A673 (cell line): Measurements from ENCODE around the gene MDH1B. TPM values are rescaled to one million over a fixed set of nuclear protein-coding genes. Genes with fewer than 3 reads are reported as not detected.

Experiments
- BruUV-seq: library from RNA; stranded (reverse); fragments of 400-500 nt; replicated peaks from 2 replicates; lab custom pipeline; 2021; lab: Mats Ljungman, UMichigan
- CTCF ChIA-PET: fragments of 300-600 bp; sonication (Branson Sonifier 250); formaldehyde crosslinking; loops from one replicate; lab custom pipeline; 2022; ENCODE audit warnings: antibody characterized with exemption; lab: Charles Lee
- POLR2A ChIA-PET: fragments of 300-600 bp; sonication (Branson Sonifier 250); formaldehyde crosslinking; loops from one replicate; lab custom pipeline; 2022; ENCODE audit warnings: antibody characterized with exemption; ENCODE audit not compliant: low non-redundant PET; lab: Charles Lee
- DNase-seq: peaks from one replicate; pipeline ENCODE4 v3.0.0-alpha.2; 2015; ENCODE audit warnings: low spot score
- H3K27ac ChIP-seq: fragments of 200-600 bp; sonication (generic); 2 replicates; pipeline ENCODE4 v1.5.1; 2016; ENCODE audit warnings: mixed run types, low read depth, mild to moderate bottlenecking, mixed read lengths, antibody characterized with exemption, low read length; ENCODE audit not compliant: poor library complexity, severe bottlenecking
- H3K27me3 ChIP-seq: fragments of 200-600 bp; sonication (generic); replicated peaks from 2 replicates; pipeline ENCODE4 v1.6.1; 2017; ENCODE audit warnings: mixed run types, low read depth, mild to moderate bottlenecking, mixed read lengths, antibody characterized with exemption, low read length; ENCODE audit not compliant: insufficient read depth, poor library complexity
- H3K36me3 ChIP-seq: fragments of 200-600 bp; sonication (generic); 2 replicates; pipeline ENCODE4 v1.6.1; 2016; ENCODE audit warnings: mixed run types, mild to moderate bottlenecking, mixed read lengths, antibody characterized with exemption, low read length; ENCODE audit not compliant: insufficient read depth, poor library complexity, severe bottlenecking
- H3K4me1 ChIP-seq: fragments of 200-600 bp; sonication (generic); 2 replicates; pipeline ENCODE4 v1.6.1; 2017; ENCODE audit warnings: mixed run types, mild to moderate bottlenecking, mixed read lengths, antibody characterized with exemption, low read length; ENCODE audit not compliant: insufficient read depth, poor library complexity, severe bottlenecking
- H3K4me3 ChIP-seq: fragments of 200-600 bp; sonication (generic); 2 replicates; pipeline ENCODE4 v1.5.1; 2016; ENCODE audit warnings: low read depth, mixed run types, mild to moderate bottlenecking, mixed read lengths, low read length; ENCODE audit not compliant: poor library complexity, severe bottlenecking
- H3K9me3 ChIP-seq: fragments of 200-600 bp; sonication (generic); 2 replicates; pipeline ENCODE4 v1.6.1; 2016; ENCODE audit warnings: mixed run types, low read depth, mild to moderate bottlenecking, mixed read lengths, antibody characterized with exemption, low read length; ENCODE audit not compliant: poor library complexity, severe bottlenecking
- EZH2 ChIP-seq: fragments of 200-600 bp; sonication (generic); IDR thresholded peaks from 2 replicates; pipeline ENCODE4 v1.6.1; 2017; ENCODE audit warnings: borderline replicate concordance, low read depth, mild to moderate bottlenecking, mixed read lengths, antibody characterized with exemption, low read length; ENCODE audit not compliant: poor library complexity, severe bottlenecking
- intact Hi-C: fragments of 100-400 bp; cut with micrococcal nuclease; formaldehyde crosslinking; loops from one replicate; pipeline ENCODE4 v1.10.0; 2022; ENCODE audit not compliant: unreplicated experiment
- total RNA-seq: library from RNA; stranded (reverse); gene quantifications from 2 replicates; pipeline ENCODE4 v1.2.3, GENCODE V29; 2021
- TF ChIP-seq, protein P1 (sequence below): fragments of 300-800, 200-600 bp; sonication (generic); conservative IDR thresholded peaks from 2 replicates; pipeline ENCODE4 v1.5.1; 2017; ENCODE audit warnings: low read depth, mild to moderate bottlenecking, antibody characterized with exemption, low read length, moderate library complexity, mixed read lengths

MDH1B gene
- total RNA-seq, 1 experiment from 2014 or later = 0.86 TPM

DNA sequence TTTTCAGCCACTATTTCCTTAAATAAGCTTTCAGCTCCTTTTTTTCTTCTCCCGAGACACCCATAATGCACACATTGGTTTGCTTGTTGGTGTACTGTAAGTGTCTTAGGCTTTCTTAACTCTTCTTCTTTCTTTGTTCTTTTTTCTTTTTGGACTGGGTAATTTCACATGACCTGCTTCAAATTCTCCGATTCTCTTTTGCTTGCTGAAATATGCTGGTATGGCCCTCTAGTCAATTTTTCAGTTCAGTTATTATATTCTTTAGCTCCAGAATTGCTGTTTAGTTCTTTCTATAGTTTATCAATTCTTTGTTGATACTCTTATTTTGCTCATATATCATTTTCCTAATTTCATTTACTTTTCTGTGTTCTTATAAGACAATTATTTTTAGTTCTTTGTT lies 15.5 kb upstream of the MDH1B start:
- DNase-seq = no peak
- no peak overlapping the region for H3K4me3 ChIP-seq
- TF ChIP-seq EZH2 = no peak
- TF ChIP-seq, protein P1, sequence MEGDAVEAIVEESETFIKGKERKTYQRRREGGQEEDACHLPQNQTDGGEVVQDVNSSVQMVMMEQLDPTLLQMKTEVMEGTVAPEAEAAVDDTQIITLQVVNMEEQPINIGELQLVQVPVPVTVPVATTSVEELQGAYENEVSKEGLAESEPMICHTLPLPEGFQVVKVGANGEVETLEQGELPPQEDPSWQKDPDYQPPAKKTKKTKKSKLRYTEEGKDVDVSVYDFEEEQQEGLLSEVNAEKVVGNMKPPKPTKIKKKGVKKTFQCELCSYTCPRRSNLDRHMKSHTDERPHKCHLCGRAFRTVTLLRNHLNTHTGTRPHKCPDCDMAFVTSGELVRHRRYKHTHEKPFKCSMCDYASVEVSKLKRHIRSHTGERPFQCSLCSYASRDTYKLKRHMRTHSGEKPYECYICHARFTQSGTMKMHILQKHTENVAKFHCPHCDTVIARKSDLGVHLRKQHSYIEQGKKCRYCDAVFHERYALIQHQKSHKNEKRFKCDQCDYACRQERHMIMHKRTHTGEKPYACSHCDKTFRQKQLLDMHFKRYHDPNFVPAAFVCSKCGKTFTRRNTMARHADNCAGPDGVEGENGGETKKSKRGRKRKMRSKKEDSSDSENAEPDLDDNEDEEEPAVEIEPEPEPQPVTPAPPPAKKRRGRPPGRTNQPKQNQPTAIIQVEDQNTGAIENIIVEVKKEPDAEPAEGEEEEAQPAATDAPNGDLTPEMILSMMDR = no peak
- intact Hi-C loops = loop anchor here (1.0 to 10.0 kb wide), 2 partner anchors 224 to 386 kb away; no protein-coding TSS in a partner anchor
- H3K36me3 ChIP-seq = peaks cover 54% of the 10 kb centered on the region
- no peaks in the 10 kb centered on the region for H3K4me1 ChIP-seq
- POLR2A ChIA-PET = interaction anchor here (0.6 kb wide), 1 partner anchor 629 kb away, joined by 3 read pairs; no protein-coding TSS in a partner anchor
- H3K27me3 ChIP-seq = no peaks in the 10 kb centered on the region
- no peak overlapping the region for H3K27ac ChIP-seq
- no TSS peak for BruUV-seq
- CTCF ChIA-PET = no interaction called here
- peaks cover 12% of the 10 kb centered on the region for H3K9me3 ChIP-seq

DNA sequence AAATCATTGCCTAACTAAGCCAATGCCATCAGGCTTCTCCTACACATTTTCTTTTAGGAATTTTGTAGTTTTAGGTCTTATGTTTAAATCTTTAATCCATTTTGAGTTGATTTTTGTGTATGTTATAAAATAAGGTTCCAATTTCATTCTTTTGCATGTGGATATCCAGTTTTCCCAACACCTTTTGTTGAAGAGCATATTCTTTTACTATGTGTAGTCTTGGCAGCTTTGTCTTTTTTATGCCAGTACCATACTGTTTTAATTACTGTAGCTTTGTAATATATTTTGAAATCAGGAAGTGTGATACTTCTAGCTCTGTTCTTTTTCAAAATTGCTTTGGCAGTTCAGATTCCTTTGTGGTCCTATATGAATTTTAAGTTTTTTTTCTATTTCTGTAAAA lies 11.3 kb upstream of the MDH1B start:
- intact Hi-C loops = no loop called here
- H3K4me3 ChIP-seq = no peak overlapping the region
- no peak overlapping the region for H3K27ac ChIP-seq
- no peak for TF ChIP-seq EZH2
- TF ChIP-seq, protein P1 = no peak
- ChIA-PET CTCF (no interaction called here), POLR2A (no interaction called here)
- H3K4me1 ChIP-seq = no peaks in the 10 kb centered on the region
- no peak for DNase-seq
- no peaks in the 10 kb centered on the region for H3K27me3 ChIP-seq
- BruUV-seq = no TSS peak
- H3K9me3 ChIP-seq = peaks cover 12% of the 10 kb centered on the region
- H3K36me3 ChIP-seq = peaks cover 77% of the 10 kb centered on the region

DNA sequence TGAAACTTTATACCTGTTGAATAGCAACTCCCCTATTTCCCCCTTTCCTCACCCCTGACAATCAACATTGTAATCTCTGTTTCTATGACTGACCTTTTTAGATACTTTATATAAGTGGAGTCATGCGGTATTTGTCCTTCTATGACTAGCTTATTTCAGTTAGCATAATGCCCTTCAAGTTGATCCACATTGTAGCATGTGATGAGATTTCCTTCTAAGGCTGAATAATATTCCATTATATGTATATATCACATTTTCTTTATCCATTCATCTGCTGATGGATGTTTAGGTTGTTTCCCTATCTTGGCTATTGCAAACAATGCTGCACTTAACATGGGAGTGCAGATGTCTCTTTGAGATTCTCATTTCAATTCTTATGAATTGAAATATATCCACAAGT lies 9.7 kb upstream of the MDH1B start:
- ChIA-PET CTCF (no interaction called here), POLR2A (no interaction called here)
- H3K27ac ChIP-seq = no peak overlapping the region
- no peak for DNase-seq
- intact Hi-C loops = no loop called here
- H3K4me3 ChIP-seq = no peak overlapping the region
- TF ChIP-seq, protein P1 = no peak
- no peak for TF ChIP-seq EZH2
- H3K4me1 ChIP-seq = no peaks in the 10 kb centered on the region
- H3K27me3 ChIP-seq = no peaks in the 10 kb centered on the region
- peaks cover 72% of the 10 kb centered on the region for H3K36me3 ChIP-seq
- no TSS peak for BruUV-seq
- H3K9me3 ChIP-seq = peaks cover 9% of the 10 kb centered on the region
